Prostate gland (tissue), 2 donors: ENCODE results near the gene BMPER. TPM values are rescaled to one million over a fixed set of nuclear protein-coding genes. Genes with fewer than 3 reads are reported as not detected.

Source experiments
- DNase-seq: peaks from one replicate; pipeline ENCODE4 v3.0.0-alpha.2; 2019; ENCODE audit warnings: low spot score
- H3K27ac ChIP-seq, 2 donors: fragments of 200-600 bp; sonication (generic); 2 replicates each; pipeline ENCODE4 v1.5.1; 2017 to 2019
- H3K27me3 ChIP-seq: fragments of 200-600 bp; sonication (generic); replicated peaks from 2 replicates; pipeline ENCODE4 v1.5.1; 2019; ENCODE audit not compliant: insufficient read depth
- H3K36me3 ChIP-seq, 2 donors: fragments of 200-600 bp; sonication (generic); 1 replicate in 1 of 2; 2 replicates in 1 of 2; pipeline versions ENCODE4 v1.5.1 to v1.8.1; 2017 to 2019
- H3K4me1 ChIP-seq: fragments of 200-600 bp; sonication (generic); replicated peaks from 2 replicates; pipeline ENCODE4 v1.5.1; 2019
- H3K4me3 ChIP-seq, 2 donors: fragments of 200-600 bp; sonication (generic); 2 replicates each; pipeline ENCODE4 v1.5.1; 2017 to 2019
- H3K9me3 ChIP-seq: fragments of 200-600 bp; sonication (generic); 2 replicates; pipeline ENCODE4 v1.5.1; 2017
- POLR2A ChIP-seq: fragments of 450-650 bp; IDR thresholded peaks from one replicate; pipeline ENCODE4 v1.6.1; 2016; ENCODE audit warnings: antibody characterized with exemption, mild to moderate bottlenecking
- POLR2AphosphoS5 ChIP-seq: sonication (generic); formaldehyde crosslinking; IDR thresholded peaks from one replicate; pipeline ENCODE4 v1.6.1; 2017; ENCODE audit warnings: antibody characterized with exemption
- WGBS: methylation state at CpG from one replicate; pipeline ENCODE4 v1.1.5; 2018; 5-methylcytosine and 5-hydroxymethylcytosine counted together
- intact Hi-C: fragments of 100-400 bp; cut with DNase I; formaldehyde crosslinking; loops from one replicate; pipeline ENCODE4 v1.14.2; 2022
- total RNA-seq, 2 donors: library from RNA; depleted of rRNA; stranded (reverse); fragments of >200 nt; gene quantifications; one replicate each; pipeline ENCODE4 v1.1.0, GENCODE V29; 2016
- TF ChIP-seq, protein P1 (sequence below), 4 experiments: fragments of 200-600 bp in 2 of 4; fragments of 450-650 bp in 2 of 4; sonication (generic) in 2 of 4; IDR thresholded peaks; 1 replicate in 3 of 4; 2 replicates in 1 of 4; pipeline ENCODE4 v1.5.1; 2016 to 2019; ENCODE audit warnings: antibody characterized with exemption in 4 of 4, mild to moderate bottlenecking in 2 of 4, moderate library complexity in 2 of 4

Gene BMPER
- total RNA-seq, 2 donors from 2014 or later: 4.5 to 8.4 TPM

DNA sequence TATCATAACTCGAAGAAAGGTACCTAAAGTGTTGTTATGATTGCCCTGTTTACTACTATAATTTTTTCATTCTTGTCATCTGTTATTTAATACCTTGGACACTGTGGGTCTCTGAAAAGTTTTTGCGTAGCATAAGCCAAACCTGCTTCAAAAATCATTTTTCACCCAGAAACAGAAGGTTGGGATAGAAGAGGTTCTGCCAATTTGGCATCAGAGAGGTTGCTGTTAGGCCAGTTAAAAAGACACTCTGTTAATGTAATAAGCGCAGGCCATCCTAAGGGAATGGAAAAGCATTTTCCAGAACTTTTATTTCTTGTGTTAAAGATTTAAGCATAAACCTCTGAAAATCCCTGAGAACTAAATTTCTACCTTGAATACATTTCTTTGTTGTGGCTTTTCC lies 212.2 kb downstream of the BMPER start:
- intact Hi-C loops: no loop called here

DNA sequence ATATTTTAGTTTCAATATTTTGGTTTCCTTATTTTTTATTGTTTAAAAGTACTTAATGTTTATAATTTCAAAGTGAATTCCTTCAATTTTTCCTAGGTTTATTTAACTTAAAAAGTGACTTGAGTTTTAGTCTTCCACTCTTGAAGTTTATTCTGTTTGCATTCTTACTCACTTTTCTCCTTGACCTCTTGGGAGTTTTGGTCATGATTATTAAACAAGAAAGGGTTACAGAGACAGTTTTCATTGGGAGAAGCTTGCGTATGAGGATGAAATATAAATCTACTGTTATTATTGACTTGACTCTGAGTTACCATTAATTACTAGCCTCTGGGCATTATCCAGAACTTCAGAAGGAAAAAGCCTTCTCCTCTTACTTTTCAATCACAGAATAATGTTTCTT lies 216.0 kb downstream of the BMPER start:
- Histone ChIP-seq H3K4me1 (no peaks in the 10 kb centered on the region), H3K27ac (no peak overlapping the region), H3K4me3 (no peak overlapping the region), H3K27me3 (no peaks in the 10 kb centered on the region), H3K36me3 (no peaks in the 10 kb centered on the region), H3K9me3 (no peaks in the 10 kb centered on the region)
- TF ChIP-seq, protein P1, sequence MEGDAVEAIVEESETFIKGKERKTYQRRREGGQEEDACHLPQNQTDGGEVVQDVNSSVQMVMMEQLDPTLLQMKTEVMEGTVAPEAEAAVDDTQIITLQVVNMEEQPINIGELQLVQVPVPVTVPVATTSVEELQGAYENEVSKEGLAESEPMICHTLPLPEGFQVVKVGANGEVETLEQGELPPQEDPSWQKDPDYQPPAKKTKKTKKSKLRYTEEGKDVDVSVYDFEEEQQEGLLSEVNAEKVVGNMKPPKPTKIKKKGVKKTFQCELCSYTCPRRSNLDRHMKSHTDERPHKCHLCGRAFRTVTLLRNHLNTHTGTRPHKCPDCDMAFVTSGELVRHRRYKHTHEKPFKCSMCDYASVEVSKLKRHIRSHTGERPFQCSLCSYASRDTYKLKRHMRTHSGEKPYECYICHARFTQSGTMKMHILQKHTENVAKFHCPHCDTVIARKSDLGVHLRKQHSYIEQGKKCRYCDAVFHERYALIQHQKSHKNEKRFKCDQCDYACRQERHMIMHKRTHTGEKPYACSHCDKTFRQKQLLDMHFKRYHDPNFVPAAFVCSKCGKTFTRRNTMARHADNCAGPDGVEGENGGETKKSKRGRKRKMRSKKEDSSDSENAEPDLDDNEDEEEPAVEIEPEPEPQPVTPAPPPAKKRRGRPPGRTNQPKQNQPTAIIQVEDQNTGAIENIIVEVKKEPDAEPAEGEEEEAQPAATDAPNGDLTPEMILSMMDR (IDR thresholded peaks at IDR 0.05): no peak
- TF ChIP-seq POLR2A (no peak), POLR2AphosphoS5 (no peak)
- intact Hi-C loops: no loop called here
- DNase-seq: no peak
- WGBS: 0% methylated on average over 1 of the region's 1 CpG

More for the DNA sequence above, 212.2 kb downstream of the BMPER start:
- TF ChIP-seq POLR2A: no peak
- Histone ChIP-seq H3K27me3 (no peaks in the 10 kb centered on the region), H3K4me3 (no peak overlapping the region), H3K9me3 (no peaks in the 10 kb centered on the region), H3K36me3 (no peaks in the 10 kb centered on the region), H3K27ac (no peak overlapping the region), H3K4me1 (no peaks in the 10 kb centered on the region)
- DNase-seq: no peak
- 73% methylated on average over 3 of the region's 3 CpGs for WGBS

- TF ChIP-seq POLR2AphosphoS5 (no peak), POLR2A (no peak)
- TF ChIP-seq, protein P1 (IDR thresholded peaks at IDR 0.05): no peak
- Histone ChIP-seq H3K27ac (no peak overlapping the region), H3K27me3 (no peaks in the 10 kb centered on the region), H3K4me1 (no peaks in the 10 kb centered on the region), H3K36me3 (no peaks in the 10 kb centered on the region), H3K9me3 (no peaks in the 10 kb centered on the region), H3K4me3 (no peak overlapping the region)
- DNase-seq: no peak
- 89% methylated on average over 2 of the region's 2 CpGs for WGBS
- intact Hi-C loops: no loop called here
Measured at GRCh38 chr7:34123316-34123715, 218.0 kb downstream of the BMPER start.

- WGBS: 0% methylated on average over 1 of the region's 1 CpG
- DNase-seq: no peak
- Histone ChIP-seq H3K4me1 (no peaks in the 10 kb centered on the region), H3K9me3 (no peaks in the 10 kb centered on the region), H3K4me3 (no peak overlapping the region), H3K27ac (no peak overlapping the region), H3K27me3 (no peaks in the 10 kb centered on the region), H3K36me3 (no peaks in the 10 kb centered on the region)
- intact Hi-C loops: no loop called here
- TF ChIP-seq POLR2AphosphoS5 (no peak), POLR2A (no peak)
- TF ChIP-seq, protein P1 (IDR thresholded peaks at IDR 0.05): no peak
Measured at GRCh38 chr7:34124765-34125164, 219.4 kb downstream of the BMPER start.

DNA sequence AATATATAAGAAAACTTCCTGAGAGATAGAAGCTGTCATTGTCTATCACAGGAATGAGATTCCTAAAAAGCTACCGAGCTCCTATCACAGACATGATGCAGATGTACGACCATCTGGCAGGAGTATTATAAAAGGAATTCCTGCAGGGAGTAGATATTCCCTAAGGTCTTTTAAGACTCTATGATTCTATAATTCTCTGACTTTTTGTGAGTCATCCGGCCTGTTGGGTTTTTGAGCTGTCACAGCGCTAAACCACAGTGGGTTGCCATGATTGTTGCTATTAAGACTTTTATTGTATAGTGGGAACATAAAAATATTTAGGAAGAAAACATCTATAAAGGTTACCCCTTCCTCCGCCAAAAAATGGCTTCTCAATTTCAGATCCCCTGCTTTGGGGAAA lies 223.4 kb downstream of the BMPER start:
- no peaks in the 10 kb centered on the region for H3K27me3 ChIP-seq
- WGBS: 65% methylated on average over 5 of the region's 5 CpGs
- H3K27ac ChIP-seq: no peak overlapping the region
- TF ChIP-seq POLR2AphosphoS5: no peak
- TF ChIP-seq, protein P1 (IDR thresholded peaks at IDR 0.05): no peak
- no peak for TF ChIP-seq POLR2A
- H3K4me1 ChIP-seq: peaks cover 6% of the 10 kb centered on the region
- no peak for DNase-seq
- H3K9me3 ChIP-seq: no peaks in the 10 kb centered on the region
- H3K4me3 ChIP-seq: no peak overlapping the region
- no peaks in the 10 kb centered on the region for H3K36me3 ChIP-seq
- intact Hi-C loops: no loop called here
